ENCODE data around the gene TET3.
A peak's percentile ranks its signal among the peaks of the same experiment; 100 is the strongest.

TET3 gene

DNA sequence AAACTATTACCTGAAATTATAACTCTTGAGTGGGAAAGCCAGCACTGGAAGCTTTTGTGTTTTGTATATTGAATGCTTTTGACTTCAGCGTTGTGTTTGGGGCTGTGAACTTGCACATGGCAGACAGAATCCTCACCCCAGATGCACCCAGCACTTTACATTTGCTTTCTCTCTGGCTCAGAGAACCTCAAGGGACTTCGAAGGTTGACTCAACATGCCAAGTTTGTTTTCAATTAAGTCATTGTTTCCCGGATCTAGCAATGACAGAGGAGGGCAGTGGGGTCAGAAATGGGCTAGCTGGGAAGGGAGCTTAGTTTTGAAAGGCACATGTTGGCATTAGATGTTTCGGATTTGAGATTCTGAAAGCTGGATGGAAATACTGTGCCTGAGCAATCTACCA, 22.4 kb downstream of the TET3 start:
- DNase-seq = peak; percentile 12

- DNase-seq = no peak
These were observed 23.0 kb downstream of the TET3 start for GRCh38 chr2:74007711-74008110.

DNA sequence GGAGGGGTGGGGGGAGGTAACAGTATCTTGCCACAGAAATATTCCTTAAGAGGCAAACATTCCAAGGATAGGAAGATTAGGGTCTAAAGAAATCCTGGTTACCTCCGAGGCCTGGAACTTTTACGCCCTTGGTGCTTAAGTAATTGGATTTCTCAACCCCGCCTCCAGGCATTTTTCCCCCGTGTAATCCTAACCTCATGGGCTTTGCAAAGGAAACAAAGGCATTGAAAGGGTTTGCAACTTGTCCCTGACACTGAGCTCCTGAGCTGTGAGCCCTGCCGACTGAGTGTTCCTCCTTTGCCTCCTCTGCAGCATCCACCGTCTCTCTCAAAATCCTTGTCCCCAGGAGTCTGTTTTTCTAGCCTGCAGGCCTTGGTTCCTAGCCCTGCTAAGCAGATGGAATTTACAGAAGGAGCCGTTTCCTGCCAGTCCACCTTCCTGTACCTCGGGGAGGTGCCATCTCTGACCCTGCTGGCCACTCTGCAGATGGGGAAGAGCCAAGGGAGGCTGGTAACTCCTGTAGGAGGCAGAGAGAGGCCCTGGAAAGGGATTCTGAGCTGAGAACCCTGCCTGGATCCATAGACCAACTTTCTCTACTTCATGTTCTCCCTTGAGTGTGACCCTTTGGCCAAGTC, 24.2 kb downstream of the TET3 start:
- peak; percentile 12 for DNase-seq

- DNase-seq = peak; percentile 17
These were observed 24.9 kb downstream of the TET3 start for GRCh38 chr2:74009577-74009976.

GRCh38 chr2:74010087-74010541, 25.4 kb downstream of the TET3 start:
- DNase-seq = peak; percentile 18

DNA sequence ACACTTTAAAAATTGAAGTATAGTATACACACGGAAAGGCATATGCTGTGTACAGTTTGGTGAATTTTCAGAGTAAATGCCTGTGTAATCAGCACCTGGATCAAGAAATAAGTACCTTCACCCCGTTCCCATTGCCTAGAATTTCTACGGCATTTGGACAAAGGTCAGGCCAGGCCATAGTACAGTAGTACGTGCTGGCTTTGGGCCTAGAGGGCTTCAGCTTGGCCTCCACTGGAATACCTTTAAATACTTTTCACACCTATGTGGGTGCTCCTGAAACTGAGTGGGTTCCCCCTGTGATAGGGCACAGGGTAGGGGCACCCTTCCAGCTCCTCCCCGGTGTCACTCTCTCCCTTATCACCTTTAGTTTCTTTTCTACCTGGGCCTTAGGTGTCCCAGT, 26.5 kb downstream of the TET3 start:
- peak; percentile 7 for DNase-seq

GRCh38 chr2:74014813-74015212, 30.1 kb downstream of the TET3 start:
- DNase-seq = no peak

- DNase-seq = peak; percentile 23
These were observed 32.5 kb downstream of the TET3 start for GRCh38 chr2:74017223-74017622.

DNA sequence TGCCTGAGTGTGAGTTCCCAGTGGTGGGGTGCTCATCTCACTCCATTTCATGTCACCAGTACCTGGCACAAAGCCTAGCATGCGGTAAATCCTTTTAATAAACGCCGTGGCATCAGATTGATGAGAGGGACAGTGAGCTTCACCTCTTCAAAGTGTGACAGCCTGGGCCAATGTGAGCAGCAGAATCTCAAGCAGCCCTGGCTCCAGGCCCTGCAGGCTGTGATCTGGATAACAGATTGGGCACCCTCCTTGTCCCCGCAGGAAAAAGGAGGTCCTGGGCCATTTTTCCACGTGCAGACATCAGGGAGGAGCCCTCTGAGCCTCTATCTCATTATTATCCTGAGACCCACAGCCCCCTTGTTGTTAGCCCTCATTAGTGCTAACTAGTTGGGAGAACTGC, 34.8 kb downstream of the TET3 start:
- DNase-seq = peak; percentile 18

DNA sequence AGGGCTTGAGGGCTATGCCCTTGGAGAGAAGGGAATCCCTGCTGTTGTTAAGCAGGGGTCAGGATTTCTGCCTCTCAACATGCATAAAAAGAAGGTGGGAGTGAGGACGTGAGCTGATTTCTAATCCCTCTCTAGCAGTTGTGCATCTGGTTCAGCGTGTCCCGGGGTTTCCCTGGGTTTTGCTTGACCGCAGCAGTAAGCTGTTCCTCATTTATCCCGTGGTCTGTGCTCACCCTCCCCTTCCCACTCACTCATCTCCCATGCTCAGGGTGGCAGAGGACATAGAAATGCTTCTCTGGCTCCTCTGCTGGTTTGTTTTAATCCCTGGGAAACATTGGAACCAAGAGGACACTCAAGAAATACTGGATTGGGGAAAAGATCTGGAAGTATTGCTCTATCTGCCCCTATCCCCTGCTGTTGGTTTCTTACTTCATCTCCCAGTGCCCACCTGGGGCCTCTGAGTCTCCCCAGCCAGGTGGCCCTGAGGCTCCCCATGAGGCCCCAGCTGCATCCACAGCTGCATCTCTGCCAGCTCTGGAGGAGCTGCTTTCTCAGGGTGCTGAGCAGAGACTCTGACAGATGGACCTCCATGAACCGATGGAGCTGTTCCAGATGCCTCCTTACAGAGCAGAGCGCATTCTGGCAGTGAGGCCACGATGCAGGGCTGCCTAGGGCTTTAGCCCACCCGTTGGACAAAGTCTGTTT, 36.1 kb downstream of the TET3 start:
- no peak for DNase-seq

DNA sequence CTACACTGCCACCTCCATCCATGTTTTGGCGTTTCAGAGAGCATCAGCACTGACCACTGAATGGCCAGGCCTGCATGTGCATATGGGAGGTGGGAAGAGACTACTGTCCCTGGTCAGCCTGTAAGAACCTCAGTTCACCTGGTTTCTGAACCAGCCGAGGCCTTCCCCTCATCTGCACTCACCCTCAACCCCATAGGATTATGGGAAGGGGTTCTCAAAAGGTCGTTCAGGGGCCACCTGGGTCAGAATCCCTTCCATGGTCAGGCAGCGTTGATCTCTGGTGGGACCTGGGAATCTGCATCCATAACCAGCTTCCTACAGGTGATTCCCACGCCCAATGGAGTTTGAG, 36.7 kb downstream of the TET3 start:
- DNase-seq = peak; percentile 22

DNA sequence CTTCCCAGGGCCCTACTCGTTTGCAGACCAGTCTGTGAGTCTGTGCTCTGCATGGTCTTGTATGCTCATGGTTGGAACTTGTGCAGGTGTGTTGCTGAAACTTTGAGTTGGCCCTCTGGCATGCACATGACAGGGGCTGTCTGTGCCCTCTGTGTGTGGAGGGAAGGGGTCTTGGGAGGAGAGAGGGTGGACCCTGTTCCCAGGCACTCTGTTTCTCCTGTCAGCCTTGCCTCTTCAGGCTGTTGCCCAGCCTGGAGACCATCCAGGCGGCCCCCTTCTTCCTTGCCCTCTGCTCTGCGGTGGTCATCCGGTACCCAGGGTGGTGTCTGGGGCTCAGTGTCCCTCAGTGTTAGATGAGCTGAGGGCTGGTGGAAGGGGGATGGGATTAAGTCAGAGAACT, 39.5 kb downstream of the TET3 start:
- DNase-seq = peak; percentile 21

DNA sequence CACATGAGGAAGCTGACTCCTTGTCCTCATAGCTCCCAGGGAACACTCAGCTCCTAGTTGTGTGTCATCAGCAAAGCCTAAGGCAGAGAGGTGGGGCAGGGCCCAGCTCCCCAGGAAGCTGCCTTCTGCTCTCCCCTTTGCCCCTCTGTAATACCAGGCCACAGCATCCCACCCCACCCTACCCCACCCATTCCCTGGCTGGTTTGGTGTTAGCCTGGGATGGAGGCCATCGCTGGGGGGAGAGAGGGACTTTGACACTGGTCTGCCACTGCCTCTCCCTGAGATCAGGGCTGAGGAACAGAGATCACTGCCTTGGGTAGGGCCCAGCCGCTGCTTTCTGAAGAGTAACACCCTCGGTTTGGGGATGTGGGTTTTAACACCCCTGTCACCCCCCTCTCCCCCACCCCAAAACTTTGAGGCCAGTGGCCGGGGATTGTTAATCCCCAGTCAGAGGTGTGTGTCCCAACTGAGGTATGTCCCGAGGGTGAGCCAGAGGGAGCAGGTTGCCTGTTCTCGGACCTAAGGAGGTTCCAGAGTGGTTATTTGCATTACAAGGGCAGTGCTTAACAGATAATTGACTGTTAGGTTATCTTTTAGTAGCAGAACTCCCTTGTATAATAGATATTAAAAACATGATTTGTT, 41.4 kb downstream of the TET3 start:
- DNase-seq = peak; percentile 30

DNA sequence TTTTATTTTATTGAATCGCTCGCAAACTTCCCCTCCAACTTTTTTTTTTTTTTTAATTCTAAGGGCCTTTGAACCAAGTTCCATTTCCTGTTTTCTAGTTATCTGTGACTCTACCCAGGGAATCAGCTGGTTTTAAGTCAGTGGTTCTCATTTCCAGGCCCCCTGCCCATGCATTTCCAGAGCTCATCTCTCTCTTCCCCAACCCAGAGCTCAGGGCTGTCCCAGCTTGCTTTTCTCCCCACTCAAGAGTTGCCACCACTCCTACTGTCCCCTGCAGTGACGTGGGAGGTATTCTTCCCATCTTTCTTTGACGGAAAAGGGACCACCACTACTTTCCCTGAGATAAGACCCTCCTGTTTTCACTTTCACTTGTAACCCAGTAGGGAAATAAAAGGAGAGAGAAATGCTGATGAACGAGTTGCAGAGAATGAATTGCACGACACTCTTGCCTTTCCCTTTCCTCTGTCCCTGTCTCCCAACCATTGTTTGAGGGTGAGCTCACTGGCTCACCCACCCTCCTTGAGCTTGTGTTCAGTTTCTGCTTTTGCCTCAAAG, 42.1 kb downstream of the TET3 start:
- DNase-seq = peak; percentile 20

DNA sequence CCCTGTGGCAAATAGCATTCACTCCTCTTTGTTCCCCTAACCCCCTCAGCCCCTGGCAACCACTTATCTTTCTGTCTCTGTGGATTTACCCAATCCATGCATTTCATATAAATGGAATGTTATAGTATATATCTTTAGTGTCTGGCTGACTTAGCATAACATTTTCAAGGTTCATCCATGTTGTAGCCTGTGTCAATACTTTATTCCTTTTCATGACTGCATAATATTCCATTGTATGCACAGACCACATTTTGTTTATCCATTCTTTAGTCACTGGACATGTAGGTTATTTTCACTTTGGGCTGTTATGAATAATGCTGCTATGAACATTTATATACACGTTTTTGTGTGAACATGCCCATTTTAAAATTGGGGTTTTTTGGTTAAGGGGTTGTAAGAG, 42.8 kb downstream of the TET3 start:
- no peak for DNase-seq

- DNase-seq = no peak
These were observed 43.6 kb downstream of the TET3 start for GRCh38 chr2:74028290-74028689.

- no peak for DNase-seq
These were observed 44.0 kb downstream of the TET3 start for GRCh38 chr2:74028741-74029140.

DNA sequence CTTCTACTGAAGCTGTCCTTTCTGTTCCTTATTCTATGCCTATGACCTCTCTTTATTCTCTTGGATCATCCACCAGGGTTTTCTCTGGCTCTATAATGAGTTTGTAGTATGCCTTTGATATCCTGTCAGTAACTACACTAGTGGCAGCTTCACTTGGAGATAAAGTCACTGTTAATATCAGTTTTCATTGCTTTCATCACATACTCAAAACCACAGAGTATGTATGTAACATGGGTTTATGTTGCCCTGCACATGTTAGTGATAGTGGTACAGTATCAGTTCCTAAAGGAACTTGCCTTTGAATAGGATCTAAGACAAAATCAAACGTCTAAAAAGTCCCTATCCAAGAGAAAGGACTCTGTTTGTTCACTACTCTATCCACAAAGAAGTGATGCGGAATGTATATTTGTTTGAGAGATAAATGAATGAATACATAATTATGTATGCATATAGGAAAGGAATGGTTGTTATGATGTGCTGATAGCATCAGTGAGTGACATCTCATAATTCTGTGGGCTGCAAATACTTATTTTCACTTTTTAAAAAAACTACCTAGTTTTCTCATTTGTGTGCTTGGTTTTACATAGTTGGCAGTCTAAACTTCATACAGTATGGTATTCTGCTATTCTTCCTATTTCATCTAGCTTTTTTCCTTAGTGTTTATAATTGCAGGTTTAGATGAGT, 45.1 kb downstream of the TET3 start:
- no peak for DNase-seq

GRCh38 chr2:74031221-74031620, 46.5 kb downstream of the TET3 start:
- DNase-seq = no peak

DNA sequence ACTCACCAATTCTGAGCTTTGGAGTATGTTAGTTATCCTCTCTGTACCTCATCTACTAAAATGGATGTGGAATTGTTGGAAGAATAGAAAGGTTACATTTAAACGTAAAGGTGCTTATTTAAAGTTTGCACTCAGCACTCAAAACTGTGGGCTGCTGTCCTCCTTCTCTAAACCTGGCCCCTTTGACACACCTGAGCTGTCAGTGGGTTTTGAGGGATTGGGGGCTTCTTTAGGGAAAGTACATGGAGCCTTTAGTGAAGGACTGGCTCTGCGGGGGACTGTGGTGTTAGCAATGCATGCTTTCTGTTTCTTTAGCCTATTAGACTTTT, 47.2 kb downstream of the TET3 start:
- DNase-seq = no peak

GRCh38 chr2:74033375-74033774, 48.7 kb downstream of the TET3 start:
- DNase-seq = no peak
